GM12801 (cell line): ENCODE measurements around the gene WDR62.

Experiments used
- TF ChIP-seq, protein P1 (sequence below): IDR thresholded peaks from one replicate; pipeline ENCODE4 v1.5.1; 2011; ENCODE audit warnings: control low read depth; ENCODE audit not compliant: insufficient read length; ENCODE audit errors: extremely low read depth

WDR62 gene

DNA sequence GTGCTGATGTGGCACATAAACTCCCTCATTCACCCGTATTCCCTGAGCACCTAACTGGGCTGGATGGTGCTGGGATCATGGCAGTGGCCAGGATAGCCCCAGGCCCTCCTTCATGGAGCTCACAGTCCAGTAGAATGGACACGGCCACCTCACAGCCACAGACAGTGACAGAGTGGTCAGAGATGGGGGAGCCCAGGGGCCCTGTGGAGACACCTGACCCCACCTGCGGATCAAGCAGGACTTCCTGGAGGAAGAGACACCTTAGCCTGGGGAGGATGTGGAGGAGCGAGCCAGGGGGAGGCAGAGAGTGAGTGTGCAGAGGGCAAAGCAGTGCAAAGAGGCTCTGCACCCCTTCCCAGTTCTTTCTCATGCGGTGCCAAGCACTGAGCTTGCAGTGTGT lies 35.1 kb downstream of the WDR62 start:
- TF ChIP-seq, protein P1, sequence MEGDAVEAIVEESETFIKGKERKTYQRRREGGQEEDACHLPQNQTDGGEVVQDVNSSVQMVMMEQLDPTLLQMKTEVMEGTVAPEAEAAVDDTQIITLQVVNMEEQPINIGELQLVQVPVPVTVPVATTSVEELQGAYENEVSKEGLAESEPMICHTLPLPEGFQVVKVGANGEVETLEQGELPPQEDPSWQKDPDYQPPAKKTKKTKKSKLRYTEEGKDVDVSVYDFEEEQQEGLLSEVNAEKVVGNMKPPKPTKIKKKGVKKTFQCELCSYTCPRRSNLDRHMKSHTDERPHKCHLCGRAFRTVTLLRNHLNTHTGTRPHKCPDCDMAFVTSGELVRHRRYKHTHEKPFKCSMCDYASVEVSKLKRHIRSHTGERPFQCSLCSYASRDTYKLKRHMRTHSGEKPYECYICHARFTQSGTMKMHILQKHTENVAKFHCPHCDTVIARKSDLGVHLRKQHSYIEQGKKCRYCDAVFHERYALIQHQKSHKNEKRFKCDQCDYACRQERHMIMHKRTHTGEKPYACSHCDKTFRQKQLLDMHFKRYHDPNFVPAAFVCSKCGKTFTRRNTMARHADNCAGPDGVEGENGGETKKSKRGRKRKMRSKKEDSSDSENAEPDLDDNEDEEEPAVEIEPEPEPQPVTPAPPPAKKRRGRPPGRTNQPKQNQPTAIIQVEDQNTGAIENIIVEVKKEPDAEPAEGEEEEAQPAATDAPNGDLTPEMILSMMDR = no peak

DNA sequence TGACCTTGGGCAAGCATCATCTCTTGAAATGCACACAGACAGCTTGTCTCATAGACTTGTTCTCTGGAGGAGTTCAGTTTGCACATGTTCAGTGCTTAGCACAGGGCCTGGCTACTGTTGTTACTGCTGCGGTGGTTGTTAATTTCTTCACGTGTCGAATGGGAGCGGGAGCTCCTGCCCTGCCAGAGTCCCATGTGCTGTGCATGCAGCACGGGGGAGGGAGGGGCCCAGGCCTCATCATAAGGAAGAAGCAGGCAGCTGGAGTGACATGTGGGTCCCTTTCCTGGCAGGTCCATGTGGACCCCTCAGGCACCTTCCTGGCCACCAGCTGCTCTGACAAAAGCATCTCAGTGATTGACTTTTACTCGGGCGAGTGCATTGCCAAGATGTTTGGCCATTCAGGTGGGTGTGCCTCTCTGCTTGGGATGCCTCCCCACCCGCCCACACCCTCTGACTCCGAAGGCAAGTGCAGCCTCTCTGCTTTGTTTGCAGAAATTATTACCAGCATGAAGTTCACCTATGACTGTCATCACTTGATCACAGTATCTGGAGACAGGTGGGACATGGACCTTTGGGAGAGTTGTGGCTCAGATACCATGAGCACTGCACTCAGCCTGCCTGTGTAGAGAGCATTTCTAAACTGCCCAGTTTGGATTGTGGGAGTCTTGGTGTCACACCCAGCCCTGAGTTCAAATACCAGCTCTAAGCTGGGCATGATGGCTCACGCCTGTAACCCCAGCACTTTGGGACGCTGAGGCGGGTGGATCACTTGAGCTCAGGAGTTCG lies 36.4 kb downstream of the WDR62 start:
- TF ChIP-seq, protein P1 = no peak

DNA sequence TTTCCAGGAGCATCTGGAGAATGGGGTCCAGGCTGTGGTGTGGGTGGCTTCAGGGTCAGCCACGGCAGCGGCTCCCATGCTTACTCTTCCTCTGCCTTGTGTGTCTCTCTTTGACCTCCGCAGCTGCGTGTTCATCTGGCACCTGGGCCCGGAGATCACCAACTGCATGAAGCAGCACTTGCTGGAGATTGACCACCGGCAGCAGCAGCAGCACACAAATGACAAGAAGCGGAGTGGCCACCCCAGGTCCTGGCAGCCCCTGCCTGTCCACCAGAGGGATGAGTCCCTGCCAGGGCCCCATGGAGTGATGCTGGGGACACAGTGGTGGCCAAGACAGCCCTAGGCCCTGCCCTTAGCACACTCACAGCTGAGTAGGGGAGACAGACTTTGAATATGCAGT lies 37.9 kb downstream of the WDR62 start:
- TF ChIP-seq, protein P1 = no peak

DNA sequence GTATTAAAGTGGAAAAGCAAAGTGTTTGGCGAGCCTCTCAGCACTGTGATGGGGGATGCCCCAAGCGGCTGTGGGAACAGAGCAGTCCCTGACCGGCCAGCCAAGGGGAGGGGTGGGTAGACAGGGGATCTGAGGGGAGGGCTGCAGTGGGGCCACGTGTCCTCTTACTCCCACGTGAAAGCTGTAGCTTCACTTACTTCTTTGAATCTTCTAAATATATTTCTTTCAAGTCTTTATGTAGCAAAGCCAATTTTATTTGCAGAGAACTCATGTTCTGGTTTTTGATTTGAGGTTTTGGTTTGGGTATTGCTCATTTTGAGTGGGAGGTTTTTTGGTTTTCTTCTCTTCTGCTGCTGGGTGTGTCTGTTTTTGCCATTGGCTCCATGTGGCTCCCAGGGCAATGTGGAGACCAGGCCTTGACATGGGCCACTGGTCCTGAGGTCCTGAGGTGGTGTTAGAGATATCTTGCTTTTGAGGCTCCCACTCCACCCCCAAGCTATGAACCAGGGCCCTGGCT lies 38.5 kb downstream of the WDR62 start:
- TF ChIP-seq, protein P1 = no peak

DNA sequence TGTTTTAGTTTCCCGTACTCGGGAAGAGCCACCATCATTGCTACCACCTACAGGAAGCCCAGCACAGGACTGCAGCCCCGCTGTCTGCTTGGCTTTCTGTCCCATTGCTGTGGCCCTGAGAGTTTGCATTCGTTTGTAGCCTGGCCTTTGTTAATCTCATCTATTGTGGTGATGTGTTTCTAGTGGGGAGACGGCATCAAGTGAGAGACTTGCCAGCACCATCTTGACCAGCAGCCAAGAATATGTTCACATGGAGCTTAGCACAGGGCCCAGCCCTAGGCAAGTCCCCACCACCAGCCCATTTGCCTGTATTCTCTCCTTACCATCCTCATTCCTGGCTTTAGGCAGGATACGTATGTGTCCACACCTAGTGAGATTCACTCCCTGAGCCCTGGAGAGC lies 39.0 kb downstream of the WDR62 start:
- TF ChIP-seq, protein P1 = no peak

DNA sequence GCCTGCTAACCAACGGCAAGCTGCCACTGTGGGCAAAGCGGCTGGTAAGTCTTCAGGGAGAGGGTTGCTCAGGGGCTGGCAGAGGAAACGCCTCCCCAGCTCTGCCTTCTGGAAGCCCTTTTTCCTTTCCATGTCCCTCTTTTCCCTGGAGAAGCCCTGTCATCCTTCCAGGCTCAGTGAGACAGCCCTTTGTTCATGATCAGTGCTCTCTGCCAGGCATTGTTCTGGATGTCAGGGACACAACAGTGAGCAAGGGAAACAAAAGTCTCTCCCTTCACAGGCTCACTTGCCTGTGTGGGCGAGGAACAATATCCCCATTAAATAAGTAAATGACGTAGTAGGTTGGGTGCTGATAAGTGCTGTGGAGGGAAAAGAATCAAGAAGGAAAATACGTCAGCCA lies 42.3 kb downstream of the WDR62 start:
- TF ChIP-seq, protein P1 = no peak

DNA sequence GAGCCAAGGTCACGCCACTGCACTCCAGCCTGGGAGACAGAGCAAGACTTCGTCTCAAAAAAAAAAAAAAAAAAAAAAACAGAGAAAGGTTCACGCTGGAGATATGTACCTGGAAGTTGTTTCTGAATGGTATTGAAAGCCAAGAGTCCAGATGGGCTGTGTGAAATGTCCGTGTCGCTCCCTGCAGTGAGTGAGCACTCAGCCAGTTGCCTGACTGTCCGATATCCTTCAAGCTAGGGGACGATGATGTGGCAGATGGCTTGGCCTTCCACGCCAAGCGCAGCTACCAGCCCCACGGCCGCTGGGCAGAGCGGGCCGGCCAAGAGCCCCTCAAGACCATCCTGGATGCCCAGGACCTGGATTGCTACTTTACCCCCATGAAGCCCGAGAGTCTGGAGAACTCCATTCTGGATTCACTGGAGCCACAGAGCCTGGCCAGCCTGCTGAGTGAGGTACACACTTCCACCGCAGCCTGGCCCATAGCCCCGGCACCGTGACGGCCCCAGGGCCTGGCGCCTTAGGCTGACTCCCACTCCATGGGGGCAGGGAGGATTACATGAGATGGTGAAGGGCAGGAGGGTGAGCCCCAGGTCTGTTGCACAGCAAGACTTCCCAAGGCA lies 44.6 kb downstream of the WDR62 start:
- TF ChIP-seq, protein P1 = no peak
